Natural killer cell treated with Interleukin-12 subunit alpha and Interleukin-12 subunit beta and Interleukin-15 and Interleukin-18, amount 100 ng/mL, for 72 hours (primary cell): ENCODE results near the gene COQ6. TPM values are rescaled to one million over a fixed set of nuclear protein-coding genes. Genes with fewer than 3 reads are reported as not detected.
"Not testable (repeated sequence)": the region's sequence is repeated elsewhere in the genome, so short reads cannot be mapped to it uniquely, and the experiment has no call there.

Source experiments
- ATAC-seq, 2 donors: fragments of 150-1000 bp; cut with Tn5 transposase in 1 of 2; sonication (Bioruptor Pico), chemical (Tn5 transposase) in 1 of 2; 2 replicates each; pipeline ENCODE4 v1.10.0; 2021
- DNase-seq: peaks from one replicate; pipeline ENCODE4 v3.0.0; 2022; ENCODE audit warnings: low spot score
- H3K27ac Mint-ChIP-seq, 2 donors: 1 replicate in 1 of 2; 2 replicates in 1 of 2; pipeline ENCODE4 v1.8.0; 2022; ENCODE audit warnings: mixed read lengths in 2 of 2, mild to moderate bottlenecking in 1 of 2, moderate library complexity in 1 of 2
- H3K27me3 Mint-ChIP-seq, 2 donors: 1 replicate in 1 of 2; 2 replicates in 1 of 2; pipeline ENCODE4 v1.8.0; 2022; ENCODE audit warnings: mixed read lengths in 2 of 2
- H3K36me3 Mint-ChIP-seq: one replicate; pipeline ENCODE4 v1.8.0; 2022; ENCODE audit warnings: mixed read lengths
- H3K4me1 Mint-ChIP-seq, 2 donors: 1 replicate in 1 of 2; 2 replicates in 1 of 2; pipeline ENCODE4 v1.8.0; 2022; ENCODE audit warnings: low read depth in 2 of 2, mixed read lengths in 2 of 2, mild to moderate bottlenecking in 1 of 2
- H3K4me3 Mint-ChIP-seq: one replicate; pipeline ENCODE4 v1.8.0; 2022; ENCODE audit warnings: mixed read lengths
- H3K9me3 Mint-ChIP-seq: 2 replicates; pipeline ENCODE4 v1.8.0; 2022; ENCODE audit warnings: mixed read lengths
- total RNA-seq, 2 donors: library from RNA; stranded (reverse); gene quantifications; one replicate each; pipeline ENCODE4 v1.2.3, GENCODE V29; 2022

The COQ6 gene
- total RNA-seq, result 10 to 100 TPM; 20.0 to 23.5 TPM

GRCh38 chr14:73949752-73950734 is at the start of gene COQ6, which contains the start of gene FAM161B:
Gene COQ6 (plus strand): TSS chr14:73950302. CDS start chr14:73950333, 31 bp downstream.
Gene FAM161B (minus strand): TSS chr14:73950094. CDS start chr14:73950026, 68 bp downstream.
- Mint-ChIP-seq H3K27ac (peak within 1 kb of the TSS; percentile 85 to 94), H3K4me1 (peaks cover 10 to 12% of the 10 kb centered on the region in 2 donors), H3K36me3 (no peaks in the 10 kb centered on the region), H3K4me3 (peak within 1 kb of the TSS; percentile 96), H3K27me3 (no peaks in the 10 kb centered on the region), H3K9me3 (no peaks in the 10 kb centered on the region)
- ATAC-seq, result peak; percentile 97 to 98
- peak; percentile 96 for DNase-seq

- H3K27me3 Mint-ChIP-seq, result no peaks in the 10 kb centered on the region
- no peaks in the 10 kb centered on the region for H3K9me3 Mint-ChIP-seq
- H3K36me3 Mint-ChIP-seq, result peaks cover 19% of the 10 kb centered on the region
- no peak overlapping the region for H3K4me3 Mint-ChIP-seq
- no peak overlapping the region for H3K27ac Mint-ChIP-seq
- no peak for DNase-seq
- ATAC-seq, result no peak
- no peaks in the 10 kb centered on the region for H3K4me1 Mint-ChIP-seq
Observed at GRCh38 chr14:73903028-73903427, 47.1 kb upstream of the COQ6 start.

GRCh38 chr14:73909681-73910080 is 40.4 kb upstream of the COQ6 start:
- H3K9me3 Mint-ChIP-seq, result no peaks in the 10 kb centered on the region
- peaks cover 8 to 13% of the 10 kb centered on the region in 2 donors for H3K4me1 Mint-ChIP-seq
- H3K27ac Mint-ChIP-seq, result peak overlapping the region in 1 of 2 donors; percentile 20
- DNase-seq, result no peak
- no peak for ATAC-seq
- H3K36me3 Mint-ChIP-seq, result peaks cover 64% of the 10 kb centered on the region
- no peak overlapping the region for H3K4me3 Mint-ChIP-seq
- no peaks in the 10 kb centered on the region for H3K27me3 Mint-ChIP-seq

- Mint-ChIP-seq H3K4me3 (no peak overlapping the region), H3K27me3 (no peaks in the 10 kb centered on the region), H3K4me1 (peaks cover 8 to 20% of the 10 kb centered on the region in 2 donors), H3K9me3 (no peaks in the 10 kb centered on the region), H3K36me3 (peaks cover 55% of the 10 kb centered on the region), H3K27ac (no peak overlapping the region)
- ATAC-seq, result no peak
- DNase-seq, result no peak
Observed at GRCh38 chr14:73913256-73913655, 36.8 kb upstream of the COQ6 start.

- H3K9me3 Mint-ChIP-seq, result no peaks in the 10 kb centered on the region
- no peak for ATAC-seq
- no peaks in the 10 kb centered on the region for H3K27me3 Mint-ChIP-seq
- peaks cover 35% of the 10 kb centered on the region for H3K36me3 Mint-ChIP-seq
- H3K4me1 Mint-ChIP-seq, result peaks cover 0 to 9% of the 10 kb centered on the region in 2 donors
- no peak overlapping the region for H3K4me3 Mint-ChIP-seq
- H3K27ac Mint-ChIP-seq, result no peak overlapping the region
- no peak for DNase-seq
Observed at GRCh38 chr14:73916324-73916723, 33.8 kb upstream of the COQ6 start.

- DNase-seq, ATAC-seq, H3K9me3 Mint-ChIP-seq, H3K27me3 Mint-ChIP-seq, H3K27ac Mint-ChIP-seq, H3K4me1 Mint-ChIP-seq, H3K4me3 Mint-ChIP-seq: not testable (repeated sequence)
- peaks cover 28% of the 10 kb centered on the region for H3K36me3 Mint-ChIP-seq
Observed at GRCh38 chr14:73919457-73919856, 30.6 kb upstream of the COQ6 start.

GRCh38 chr14:73924337-73924736 is 25.8 kb upstream of the COQ6 start:
- Mint-ChIP-seq H3K4me1 (peaks cover 0 to 12% of the 10 kb centered on the region in 2 donors), H3K27ac (peak overlapping the region in 1 of 2 donors; percentile 18), H3K4me3 (no peak overlapping the region), H3K9me3 (no peaks in the 10 kb centered on the region), H3K27me3 (no peaks in the 10 kb centered on the region), H3K36me3 (peaks cover 40% of the 10 kb centered on the region)
- no peak for DNase-seq
- ATAC-seq, result no peak

- H3K4me1 Mint-ChIP-seq, result no peaks in the 10 kb centered on the region
- ATAC-seq (no peak), DNase-seq (no peak)
- H3K9me3 Mint-ChIP-seq, result no peaks in the 10 kb centered on the region
- no peak overlapping the region for H3K4me3 Mint-ChIP-seq
- no peaks in the 10 kb centered on the region for H3K27me3 Mint-ChIP-seq
- no peak overlapping the region for H3K27ac Mint-ChIP-seq
- H3K36me3 Mint-ChIP-seq, result peaks cover 6% of the 10 kb centered on the region
Observed at GRCh38 chr14:73935666-73936065, 14.4 kb upstream of the COQ6 start.

GRCh38 chr14:73936548-73936947 is 13.6 kb upstream of the COQ6 start:
- Mint-ChIP-seq H3K36me3 (peaks cover 6% of the 10 kb centered on the region), H3K27ac (no peak overlapping the region), H3K27me3 (no peaks in the 10 kb centered on the region), H3K4me3 (no peak overlapping the region), H3K4me1 (no peaks in the 10 kb centered on the region), H3K9me3 (no peaks in the 10 kb centered on the region)
- no peak for ATAC-seq
- no peak for DNase-seq

GRCh38 chr14:73937012-73937411 is 13.1 kb upstream of the COQ6 start:
- no peaks in the 10 kb centered on the region for H3K4me1 Mint-ChIP-seq
- H3K4me3 Mint-ChIP-seq, result no peak overlapping the region
- no peaks in the 10 kb centered on the region for H3K9me3 Mint-ChIP-seq
- H3K27me3 Mint-ChIP-seq, result no peaks in the 10 kb centered on the region
- no peak for DNase-seq
- H3K27ac Mint-ChIP-seq, result no peak overlapping the region
- ATAC-seq, result no peak
- peaks cover 6% of the 10 kb centered on the region for H3K36me3 Mint-ChIP-seq

- peak overlapping the region in 1 of 2 donors; percentile 77 for H3K27ac Mint-ChIP-seq
- H3K4me3 Mint-ChIP-seq, result no peak overlapping the region
- DNase-seq (no peak), ATAC-seq (no peak)
- H3K36me3 Mint-ChIP-seq, result no peaks in the 10 kb centered on the region
- H3K9me3 Mint-ChIP-seq, result no peaks in the 10 kb centered on the region
- peaks cover 11 to 12% of the 10 kb centered on the region in 2 donors for H3K4me1 Mint-ChIP-seq
- H3K27me3 Mint-ChIP-seq, result no peaks in the 10 kb centered on the region
Observed at GRCh38 chr14:73942180-73942579, 7.9 kb upstream of the COQ6 start.

- Mint-ChIP-seq H3K4me1 (peaks cover 11 to 12% of the 10 kb centered on the region in 2 donors), H3K27me3 (no peaks in the 10 kb centered on the region), H3K4me3 (peak overlapping the region; percentile 38), H3K9me3 (no peaks in the 10 kb centered on the region), H3K27ac (peak overlapping the region; percentile 66 to 77), H3K36me3 (no peaks in the 10 kb centered on the region)
- DNase-seq, result no peak
- peak; percentile 77 to 82 for ATAC-seq
Observed at GRCh38 chr14:73943083-73943482, 7.0 kb upstream of the COQ6 start.

- H3K4me1 Mint-ChIP-seq, result peaks cover 11 to 12% of the 10 kb centered on the region in 2 donors
- no peaks in the 10 kb centered on the region for H3K36me3 Mint-ChIP-seq
- no peak for DNase-seq
- no peak overlapping the region for H3K4me3 Mint-ChIP-seq
- no peaks in the 10 kb centered on the region for H3K9me3 Mint-ChIP-seq
- no peaks in the 10 kb centered on the region for H3K27me3 Mint-ChIP-seq
- no peak for ATAC-seq
- no peak overlapping the region for H3K27ac Mint-ChIP-seq
Observed at GRCh38 chr14:73944432-73945158, 5.5 kb upstream of the COQ6 start.
